ENCODE data around the gene IGFN1. TPM values are rescaled to one million over a fixed set of nuclear protein-coding genes. Genes with fewer than 3 reads are reported as not detected.

The IGFN1 gene
- polyA plus RNA-seq, 1 donor from 2014 or later: not detected

DNA sequence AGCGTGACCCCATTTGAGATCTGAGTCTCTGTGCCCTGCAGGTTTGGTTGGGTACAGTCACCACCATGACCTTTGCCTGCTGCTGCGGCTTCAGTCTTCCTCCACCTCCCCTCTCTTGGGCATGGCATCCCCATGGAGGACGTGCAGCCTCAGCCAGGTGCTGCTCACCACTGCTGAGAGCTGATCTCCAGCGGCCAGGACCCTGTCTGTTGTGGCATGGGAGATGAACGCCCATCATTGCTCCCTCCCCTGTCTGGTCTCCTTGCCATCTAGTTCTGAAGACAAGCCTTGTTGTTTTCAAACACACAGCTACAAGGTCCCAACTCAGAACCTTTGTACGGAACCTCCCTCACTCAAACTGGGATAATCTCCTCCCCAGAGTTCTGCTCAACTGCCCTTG is 73.4 kb downstream of the IGFN1 start:
- TF ChIP-seq, protein P1, sequence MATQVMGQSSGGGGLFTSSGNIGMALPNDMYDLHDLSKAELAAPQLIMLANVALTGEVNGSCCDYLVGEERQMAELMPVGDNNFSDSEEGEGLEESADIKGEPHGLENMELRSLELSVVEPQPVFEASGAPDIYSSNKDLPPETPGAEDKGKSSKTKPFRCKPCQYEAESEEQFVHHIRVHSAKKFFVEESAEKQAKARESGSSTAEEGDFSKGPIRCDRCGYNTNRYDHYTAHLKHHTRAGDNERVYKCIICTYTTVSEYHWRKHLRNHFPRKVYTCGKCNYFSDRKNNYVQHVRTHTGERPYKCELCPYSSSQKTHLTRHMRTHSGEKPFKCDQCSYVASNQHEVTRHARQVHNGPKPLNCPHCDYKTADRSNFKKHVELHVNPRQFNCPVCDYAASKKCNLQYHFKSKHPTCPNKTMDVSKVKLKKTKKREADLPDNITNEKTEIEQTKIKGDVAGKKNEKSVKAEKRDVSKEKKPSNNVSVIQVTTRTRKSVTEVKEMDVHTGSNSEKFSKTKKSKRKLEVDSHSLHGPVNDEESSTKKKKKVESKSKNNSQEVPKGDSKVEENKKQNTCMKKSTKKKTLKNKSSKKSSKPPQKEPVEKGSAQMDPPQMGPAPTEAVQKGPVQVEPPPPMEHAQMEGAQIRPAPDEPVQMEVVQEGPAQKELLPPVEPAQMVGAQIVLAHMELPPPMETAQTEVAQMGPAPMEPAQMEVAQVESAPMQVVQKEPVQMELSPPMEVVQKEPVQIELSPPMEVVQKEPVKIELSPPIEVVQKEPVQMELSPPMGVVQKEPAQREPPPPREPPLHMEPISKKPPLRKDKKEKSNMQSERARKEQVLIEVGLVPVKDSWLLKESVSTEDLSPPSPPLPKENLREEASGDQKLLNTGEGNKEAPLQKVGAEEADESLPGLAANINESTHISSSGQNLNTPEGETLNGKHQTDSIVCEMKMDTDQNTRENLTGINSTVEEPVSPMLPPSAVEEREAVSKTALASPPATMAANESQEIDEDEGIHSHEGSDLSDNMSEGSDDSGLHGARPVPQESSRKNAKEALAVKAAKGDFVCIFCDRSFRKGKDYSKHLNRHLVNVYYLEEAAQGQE (IDR thresholded peaks at IDR 0.05; ENCODE audit: borderline replicate concordance): no peak
- TF ChIP-seq TAF1 (IDR thresholded peaks at IDR 0.05; ENCODE audit: low read depth) (no peak), POLR2AphosphoS5 (IDR thresholded peaks at IDR 0.05) (no peak), MXI1 (conservative IDR thresholded peaks at IDR 0.05; ENCODE audit: poor library complexity, severe bottlenecking) (no peak), RAD21 (conservative IDR thresholded peaks at IDR 0.05) (no peak)
- no peak overlapping the region for H3K4me3 ChIP-seq (ENCODE audit: low read length)
- H3K27ac ChIP-seq (ENCODE audit: low read length): no peak overlapping the region
- H3K9me2 ChIP-seq (ENCODE audit: insufficient read depth, low read length): no peaks in the 10 kb centered on the region
- no peak overlapping the region for H3K9ac ChIP-seq (ENCODE audit: low read length)
- H3K9me3 ChIP-seq (ENCODE audit: low read length): no peaks in the 10 kb centered on the region
- H4K20me1 ChIP-seq (ENCODE audit: insufficient read depth): no peaks in the 10 kb centered on the region
- no peaks in the 10 kb centered on the region for H3K79me2 ChIP-seq (replicated peaks; ENCODE audit: insufficient read depth, low read length)
- H3F3A ChIP-seq (ENCODE audit: insufficient read depth, low read length, poor library complexity, severe bottlenecking): no peaks in the 10 kb centered on the region
- H2AFZ ChIP-seq (ENCODE audit: low read depth, low read length): no peak overlapping the region
- no peaks in the 10 kb centered on the region for H3K36me3 ChIP-seq (ENCODE audit: insufficient read depth, low read length)
- no peak overlapping the region for H3K4me2 ChIP-seq (ENCODE audit: low read length)
- no peaks in the 10 kb centered on the region for H3K27me3 ChIP-seq (ENCODE audit: insufficient read depth, low read depth, low read length)

DNA sequence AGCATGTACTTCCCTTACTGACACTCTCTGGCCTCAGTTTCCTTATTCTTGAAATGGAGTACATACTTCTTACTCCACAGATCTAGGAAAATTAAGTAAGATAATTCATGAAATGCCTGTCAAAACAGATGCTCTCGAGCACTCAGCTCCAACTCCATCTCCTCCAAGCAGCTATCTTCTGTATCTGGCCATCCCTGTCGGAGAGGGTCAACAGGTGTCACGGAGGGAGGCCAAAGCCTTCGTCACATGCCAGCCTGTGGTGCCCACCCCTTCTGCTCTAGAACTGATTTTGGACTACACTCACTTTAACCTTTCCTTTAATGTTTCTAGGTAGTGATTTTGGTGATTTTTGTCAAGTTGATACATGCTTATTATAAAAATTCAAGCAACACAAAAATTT is 73.9 kb downstream of the IGFN1 start:
- no peak overlapping the region for H3K4me3 ChIP-seq (ENCODE audit: low read length)
- no peak overlapping the region for H3K27ac ChIP-seq (ENCODE audit: low read length)
- no peaks in the 10 kb centered on the region for H3K9me2 ChIP-seq (ENCODE audit: insufficient read depth, low read length)
- no peaks in the 10 kb centered on the region for H3K27me3 ChIP-seq (ENCODE audit: insufficient read depth, low read depth, low read length)
- H3K79me2 ChIP-seq (replicated peaks; ENCODE audit: insufficient read depth, low read length): no peaks in the 10 kb centered on the region
- H2AFZ ChIP-seq (ENCODE audit: low read depth, low read length): no peak overlapping the region
- TF ChIP-seq POLR2AphosphoS5 (IDR thresholded peaks at IDR 0.05) (no peak), EZH2 (IDR thresholded peaks at IDR 0.05; ENCODE audit: borderline replicate concordance, insufficient read depth, low read length, poor library complexity, severe bottlenecking) (no peak), RAD21 (conservative IDR thresholded peaks at IDR 0.05) (no peak), TAF1 (IDR thresholded peaks at IDR 0.05; ENCODE audit: low read depth) (no peak), EP300 (conservative IDR thresholded peaks at IDR 0.05; ENCODE audit: poor library complexity, severe bottlenecking) (no peak), SMC3 (conservative IDR thresholded peaks at IDR 0.05; ENCODE audit: poor library complexity) (no peak)
- TF ChIP-seq, protein P1 (IDR thresholded peaks at IDR 0.05; ENCODE audit: borderline replicate concordance): no peak
- TF ChIP-seq, protein P2, sequence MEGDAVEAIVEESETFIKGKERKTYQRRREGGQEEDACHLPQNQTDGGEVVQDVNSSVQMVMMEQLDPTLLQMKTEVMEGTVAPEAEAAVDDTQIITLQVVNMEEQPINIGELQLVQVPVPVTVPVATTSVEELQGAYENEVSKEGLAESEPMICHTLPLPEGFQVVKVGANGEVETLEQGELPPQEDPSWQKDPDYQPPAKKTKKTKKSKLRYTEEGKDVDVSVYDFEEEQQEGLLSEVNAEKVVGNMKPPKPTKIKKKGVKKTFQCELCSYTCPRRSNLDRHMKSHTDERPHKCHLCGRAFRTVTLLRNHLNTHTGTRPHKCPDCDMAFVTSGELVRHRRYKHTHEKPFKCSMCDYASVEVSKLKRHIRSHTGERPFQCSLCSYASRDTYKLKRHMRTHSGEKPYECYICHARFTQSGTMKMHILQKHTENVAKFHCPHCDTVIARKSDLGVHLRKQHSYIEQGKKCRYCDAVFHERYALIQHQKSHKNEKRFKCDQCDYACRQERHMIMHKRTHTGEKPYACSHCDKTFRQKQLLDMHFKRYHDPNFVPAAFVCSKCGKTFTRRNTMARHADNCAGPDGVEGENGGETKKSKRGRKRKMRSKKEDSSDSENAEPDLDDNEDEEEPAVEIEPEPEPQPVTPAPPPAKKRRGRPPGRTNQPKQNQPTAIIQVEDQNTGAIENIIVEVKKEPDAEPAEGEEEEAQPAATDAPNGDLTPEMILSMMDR (IDR thresholded peaks at IDR 0.05; ENCODE audit: poor library complexity, severe bottlenecking): no peak
- H3K36me3 ChIP-seq (ENCODE audit: insufficient read depth, low read length): no peaks in the 10 kb centered on the region
- H4K20me1 ChIP-seq (ENCODE audit: insufficient read depth): no peaks in the 10 kb centered on the region
- no peak overlapping the region for H3K9ac ChIP-seq (ENCODE audit: low read length)
- no peaks in the 10 kb centered on the region for H3K9me3 ChIP-seq (ENCODE audit: low read length)
- no peak overlapping the region for H3K4me2 ChIP-seq (ENCODE audit: low read length)
- no peaks in the 10 kb centered on the region for H3F3A ChIP-seq (ENCODE audit: insufficient read depth, low read length, poor library complexity, severe bottlenecking)
